GM18526 (cell line): ENCODE results near the gene LRRC8C.

ENCODE experiments used
- POLR2A ChIP-seq: IDR thresholded peaks from 3 replicates; pipeline ENCODE4 v1.6.1; 2011; ENCODE audit not compliant: insufficient read length; ENCODE audit errors: extremely low read depth

The LRRC8C gene

GRCh38 chr1:89632657-89633247 lies at the start of gene LRRC8C:
LRRC8C (plus strand) TSS chr1:89633120; CDS start chr1:89686474, 53,354 bp downstream.
- TF ChIP-seq POLR2A: no peak

- no peak for TF ChIP-seq POLR2A
Measured at GRCh38 chr1:89584211-89584610, 48.7 kb upstream of the LRRC8C start.

- no peak for TF ChIP-seq POLR2A
Measured at GRCh38 chr1:89584781-89585180, 48.1 kb upstream of the LRRC8C start.

- TF ChIP-seq POLR2A: no peak
Measured at GRCh38 chr1:89587729-89588161, 45.2 kb upstream of the LRRC8C start.

GRCh38 chr1:89588480-89588879 lies 44.4 kb upstream of the LRRC8C start:
- no peak for TF ChIP-seq POLR2A

GRCh38 chr1:89589515-89589914 lies 43.4 kb upstream of the LRRC8C start:
- TF ChIP-seq POLR2A: no peak

- no peak for TF ChIP-seq POLR2A
Measured at GRCh38 chr1:89590341-89591080, 42.4 kb upstream of the LRRC8C start.

- TF ChIP-seq POLR2A: no peak
Measured at GRCh38 chr1:89594096-89594740, 38.7 kb upstream of the LRRC8C start.

- TF ChIP-seq POLR2A: no peak
Measured at GRCh38 chr1:89596698-89597097, 36.2 kb upstream of the LRRC8C start.

- no peak for TF ChIP-seq POLR2A
Measured at GRCh38 chr1:89598450-89599331, 34.2 kb upstream of the LRRC8C start.

- no peak for TF ChIP-seq POLR2A
Measured at GRCh38 chr1:89599332-89599630, 33.6 kb upstream of the LRRC8C start.

GRCh38 chr1:89600451-89601224 lies 32.3 kb upstream of the LRRC8C start:
- TF ChIP-seq POLR2A: no peak

- TF ChIP-seq POLR2A: no peak
Measured at GRCh38 chr1:89602871-89603404, 30.0 kb upstream of the LRRC8C start.

GRCh38 chr1:89603651-89604413 lies 29.1 kb upstream of the LRRC8C start:
- no peak for TF ChIP-seq POLR2A

- TF ChIP-seq POLR2A: no peak
Measured at GRCh38 chr1:89604414-89604735, 28.5 kb upstream of the LRRC8C start.
